Right atrium auricular region (tissue), 2 donors: ENCODE results near the gene PKD2. TPM values are rescaled to one million over a fixed set of nuclear protein-coding genes. Genes with fewer than 3 reads are reported as not detected.
A peak's percentile ranks its signal among the peaks of the same experiment; 100 is the strongest.

Experiments used
- DNase-seq: peaks from one replicate; pipeline ENCODE4 v3.0.0-alpha.2; 2019; ENCODE audit warnings: low spot score
- H3K27ac ChIP-seq, 2 donors: fragments of 200-600 bp; sonication (generic); 1 replicate in 1 of 2; 2 replicates in 1 of 2; pipeline ENCODE4 v1.5.1; 2016 to 2019
- H3K27me3 ChIP-seq, 2 donors: fragments of 200-600 bp; sonication (generic); one replicate each; pipeline versions ENCODE4 v1.5.1 to v1.6.0; 2017 to 2019
- H3K36me3 ChIP-seq: fragments of 200-600 bp; sonication (generic); one replicate; pipeline ENCODE4 v1.5.1; 2016
- H3K4me1 ChIP-seq, 2 donors: fragments of 200-600 bp; sonication (generic); one replicate each; pipeline versions ENCODE4 v1.5.1 to v1.6.0; 2017 to 2019
- H3K4me3 ChIP-seq, 2 donors: fragments of 200-600 bp; sonication (generic); 1 replicate in 1 of 2; 2 replicates in 1 of 2; pipeline ENCODE4 v1.5.1; 2017 to 2019; ENCODE audit warnings: mild to moderate bottlenecking in 1 of 2, moderate library complexity in 1 of 2
- H3K9me3 ChIP-seq, 2 donors: fragments of 200-600 bp; sonication (generic); one replicate each; pipeline ENCODE4 v1.5.1; 2019
- CTCF ChIP-seq, 2 donors: fragments of 200-600 bp; sonication (generic); IDR thresholded peaks; one replicate each; pipeline ENCODE4 v1.5.1; 2019; ENCODE audit warnings: antibody characterized with exemption in 2 of 2
- total RNA-seq, 2 donors: library from RNA; depleted of rRNA; stranded (reverse); fragments of >200 nt; gene quantifications; one replicate each; pipeline ENCODE4 v1.1.0, GENCODE V29; 2016

Gene PKD2
- total RNA-seq: 10 to 100 TPM; 21.5 to 32.7 TPM

GRCh38 chr4:88007304-88008121 lies at the start of gene PKD2:
Gene PKD2 (plus strand): TSS chr4:88007635. CDS start chr4:88007734, 99 bp downstream.
- H3K9me3 ChIP-seq: no peaks in the 10 kb centered on the region
- H3K27ac ChIP-seq: peak within 1 kb of the TSS; percentile 85 to 88
- H3K36me3 ChIP-seq: no peaks in the 10 kb centered on the region
- H3K4me3 ChIP-seq: peak within 1 kb of the TSS; percentile 89 to 95
- H3K27me3 ChIP-seq: no peaks in the 10 kb centered on the region
- peak; percentile 76 for DNase-seq
- no peak for TF ChIP-seq CTCF (IDR thresholded peaks at IDR 0.05)
- H3K4me1 ChIP-seq: peaks cover 0 to 34% of the 10 kb centered on the region in 2 donors

- no peak overlapping the region for H3K4me3 ChIP-seq
- no peak overlapping the region for H3K27ac ChIP-seq
- no peaks in the 10 kb centered on the region for H3K27me3 ChIP-seq
- H3K36me3 ChIP-seq: no peaks in the 10 kb centered on the region
- no peaks in the 10 kb centered on the region for H3K9me3 ChIP-seq
- no peaks in the 10 kb centered on the region for H3K4me1 ChIP-seq
- no peak for TF ChIP-seq CTCF (IDR thresholded peaks at IDR 0.05)
- DNase-seq: no peak
Measured at GRCh38 chr4:87961993-87962392, 45.4 kb upstream of the PKD2 start.

- H3K9me3 ChIP-seq: no peaks in the 10 kb centered on the region
- no peak overlapping the region for H3K27ac ChIP-seq
- no peaks in the 10 kb centered on the region for H3K4me1 ChIP-seq
- TF ChIP-seq CTCF (IDR thresholded peaks at IDR 0.05): no peak
- DNase-seq: no peak
- no peak overlapping the region for H3K4me3 ChIP-seq
- H3K36me3 ChIP-seq: no peaks in the 10 kb centered on the region
- H3K27me3 ChIP-seq: no peaks in the 10 kb centered on the region
Measured at GRCh38 chr4:87962398-87963146, 44.9 kb upstream of the PKD2 start.

- Histone ChIP-seq H3K4me1 (no peaks in the 10 kb centered on the region), H3K9me3 (no peaks in the 10 kb centered on the region), H3K4me3 (no peak overlapping the region), H3K27ac (no peak overlapping the region), H3K36me3 (no peaks in the 10 kb centered on the region), H3K27me3 (no peaks in the 10 kb centered on the region)
- DNase-seq: no peak
- TF ChIP-seq CTCF (IDR thresholded peaks at IDR 0.05): no peak
Measured at GRCh38 chr4:87965501-87965975, 41.9 kb upstream of the PKD2 start.

- TF ChIP-seq CTCF (IDR thresholded peaks at IDR 0.05): no peak
- no peak for DNase-seq
- no peak overlapping the region for H3K27ac ChIP-seq
- no peaks in the 10 kb centered on the region for H3K27me3 ChIP-seq
- no peaks in the 10 kb centered on the region for H3K4me1 ChIP-seq
- no peaks in the 10 kb centered on the region for H3K9me3 ChIP-seq
- no peak overlapping the region for H3K4me3 ChIP-seq
- no peaks in the 10 kb centered on the region for H3K36me3 ChIP-seq
Measured at GRCh38 chr4:87966095-87966496, 41.3 kb upstream of the PKD2 start.
